ENCODE measurements around the gene RSPO3.
A peak's percentile ranks its signal among the peaks of the same experiment; 100 is the strongest.

RSPO3 gene

DNA sequence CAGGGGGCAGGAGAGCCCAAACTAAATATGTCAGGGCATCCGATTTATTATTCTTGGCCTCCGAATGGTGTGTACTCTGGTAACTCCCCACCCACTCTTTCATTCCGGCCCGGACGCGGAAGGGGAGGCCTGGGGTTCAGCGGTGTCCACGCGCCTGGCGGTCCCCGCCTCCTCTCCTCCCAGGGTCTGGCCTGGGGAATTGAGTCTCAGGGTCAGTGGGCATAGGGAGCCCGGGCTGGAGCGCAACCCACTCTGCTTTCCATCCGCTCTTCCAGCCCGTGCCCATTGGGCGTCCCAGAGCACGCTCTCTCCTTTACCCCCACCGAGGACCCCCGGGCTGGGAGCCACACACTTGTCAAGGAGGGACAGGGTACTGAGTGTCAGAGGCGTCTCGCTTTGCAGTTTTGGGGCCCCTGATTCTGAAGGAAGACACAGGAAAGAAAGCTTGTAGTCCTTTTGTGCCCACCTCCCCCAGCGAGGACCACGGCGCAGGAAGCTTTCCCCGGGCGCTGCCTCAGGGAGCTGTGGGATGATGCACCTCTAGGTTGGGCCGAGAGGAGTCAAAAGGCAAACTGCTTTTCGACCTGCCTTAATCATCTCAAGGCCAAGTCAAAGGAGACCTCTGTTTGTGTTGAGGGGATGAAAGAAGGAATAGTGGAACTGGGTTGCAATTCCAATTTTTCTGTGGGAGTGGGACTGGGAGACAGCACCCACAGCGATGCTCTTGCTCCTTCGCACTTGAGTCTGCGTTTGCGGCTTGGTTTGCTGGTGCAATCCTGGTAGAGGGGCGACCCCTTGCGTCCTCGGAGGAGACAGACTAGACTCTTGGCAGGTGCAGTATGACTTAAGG is 2.5 kb downstream of the RSPO3 start (continued):
- TF ChIP-seq, protein P1, sequence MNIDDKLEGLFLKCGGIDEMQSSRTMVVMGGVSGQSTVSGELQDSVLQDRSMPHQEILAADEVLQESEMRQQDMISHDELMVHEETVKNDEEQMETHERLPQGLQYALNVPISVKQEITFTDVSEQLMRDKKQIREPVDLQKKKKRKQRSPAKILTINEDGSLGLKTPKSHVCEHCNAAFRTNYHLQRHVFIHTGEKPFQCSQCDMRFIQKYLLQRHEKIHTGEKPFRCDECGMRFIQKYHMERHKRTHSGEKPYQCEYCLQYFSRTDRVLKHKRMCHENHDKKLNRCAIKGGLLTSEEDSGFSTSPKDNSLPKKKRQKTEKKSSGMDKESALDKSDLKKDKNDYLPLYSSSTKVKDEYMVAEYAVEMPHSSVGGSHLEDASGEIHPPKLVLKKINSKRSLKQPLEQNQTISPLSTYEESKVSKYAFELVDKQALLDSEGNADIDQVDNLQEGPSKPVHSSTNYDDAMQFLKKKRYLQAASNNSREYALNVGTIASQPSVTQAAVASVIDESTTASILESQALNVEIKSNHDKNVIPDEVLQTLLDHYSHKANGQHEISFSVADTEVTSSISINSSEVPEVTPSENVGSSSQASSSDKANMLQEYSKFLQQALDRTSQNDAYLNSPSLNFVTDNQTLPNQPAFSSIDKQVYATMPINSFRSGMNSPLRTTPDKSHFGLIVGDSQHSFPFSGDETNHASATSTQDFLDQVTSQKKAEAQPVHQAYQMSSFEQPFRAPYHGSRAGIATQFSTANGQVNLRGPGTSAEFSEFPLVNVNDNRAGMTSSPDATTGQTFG (tag by site-specific recombination; IDR thresholded peaks at IDR 0.05; ENCODE audit: borderline replicate concordance) = no peak
- TF ChIP-seq BCL11B (tag by site-specific recombination; IDR thresholded peaks at IDR 0.05; ENCODE audit: low read depth) (no peak), ZNF544 (tag by site-specific recombination; IDR thresholded peaks at IDR 0.05) (no peak), ZBTB49 (tag by site-specific recombination; IDR thresholded peaks at IDR 0.05; ENCODE audit: low read depth) (no peak), GLIS2 (tag by site-specific recombination; IDR thresholded peaks at IDR 0.05) (no peak), ZNF529 (tag by site-specific recombination; IDR thresholded peaks at IDR 0.05; ENCODE audit: insufficient replicate concordance) (no peak), ZNF747 (tag by site-specific recombination; IDR thresholded peaks at IDR 0.05) (no peak), ZNF501 (tag by site-specific recombination; IDR thresholded peaks at IDR 0.05) (0 out of 2 replicates have a peak, but pooled peaks have one; percentile 33), ZIC2 (tag by site-specific recombination; IDR thresholded peaks at IDR 0.05) (no peak), ZNF677 (tag by site-specific recombination; IDR thresholded peaks at IDR 0.05) (no peak), TRIM28 (IDR thresholded peaks at IDR 0.05; ENCODE audit: borderline replicate concordance, low read length) (peak; percentile 38; the same call in 1 of the 2 replicates), REST (tag by site-specific recombination; IDR thresholded peaks at IDR 0.05) (no peak), ZNF518A (tag by site-specific recombination; conservative IDR thresholded peaks at IDR 0.05; ENCODE audit: low read depth) (no peak), ZNF354C (tag by site-specific recombination; IDR thresholded peaks at IDR 0.05; ENCODE audit: borderline replicate concordance, low read depth) (no peak)
- TF ChIP-seq, protein P2, sequence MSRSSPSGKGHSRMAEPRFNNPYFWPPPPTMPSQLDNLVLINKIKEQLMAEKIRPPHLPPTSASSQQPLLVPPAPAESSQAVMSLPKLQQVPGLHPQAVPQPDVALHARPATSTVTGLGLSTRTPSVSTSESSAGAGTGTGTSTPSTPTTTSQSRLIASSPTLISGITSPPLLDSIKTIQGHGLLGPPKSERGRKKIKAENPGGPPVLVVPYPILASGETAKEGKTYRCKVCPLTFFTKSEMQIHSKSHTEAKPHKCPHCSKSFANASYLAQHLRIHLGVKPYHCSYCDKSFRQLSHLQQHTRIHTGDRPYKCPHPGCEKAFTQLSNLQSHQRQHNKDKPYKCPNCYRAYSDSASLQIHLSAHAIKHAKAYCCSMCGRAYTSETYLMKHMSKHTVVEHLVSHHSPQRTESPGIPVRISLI (tag by site-specific recombination; IDR thresholded peaks at IDR 0.05) = no peak
- TF ChIP-seq, protein P3, sequence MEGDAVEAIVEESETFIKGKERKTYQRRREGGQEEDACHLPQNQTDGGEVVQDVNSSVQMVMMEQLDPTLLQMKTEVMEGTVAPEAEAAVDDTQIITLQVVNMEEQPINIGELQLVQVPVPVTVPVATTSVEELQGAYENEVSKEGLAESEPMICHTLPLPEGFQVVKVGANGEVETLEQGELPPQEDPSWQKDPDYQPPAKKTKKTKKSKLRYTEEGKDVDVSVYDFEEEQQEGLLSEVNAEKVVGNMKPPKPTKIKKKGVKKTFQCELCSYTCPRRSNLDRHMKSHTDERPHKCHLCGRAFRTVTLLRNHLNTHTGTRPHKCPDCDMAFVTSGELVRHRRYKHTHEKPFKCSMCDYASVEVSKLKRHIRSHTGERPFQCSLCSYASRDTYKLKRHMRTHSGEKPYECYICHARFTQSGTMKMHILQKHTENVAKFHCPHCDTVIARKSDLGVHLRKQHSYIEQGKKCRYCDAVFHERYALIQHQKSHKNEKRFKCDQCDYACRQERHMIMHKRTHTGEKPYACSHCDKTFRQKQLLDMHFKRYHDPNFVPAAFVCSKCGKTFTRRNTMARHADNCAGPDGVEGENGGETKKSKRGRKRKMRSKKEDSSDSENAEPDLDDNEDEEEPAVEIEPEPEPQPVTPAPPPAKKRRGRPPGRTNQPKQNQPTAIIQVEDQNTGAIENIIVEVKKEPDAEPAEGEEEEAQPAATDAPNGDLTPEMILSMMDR (tag by site-specific recombination; IDR thresholded peaks at IDR 0.05) = peak; percentile 91

Data from HEK293 (cell line).